IMR-90 (cell line): ENCODE results near the gene CAMK2D. TPM values are rescaled to one million over a fixed set of nuclear protein-coding genes. Genes with fewer than 3 reads are reported as not detected.

ENCODE experiments used
- ATAC-seq: fragments of 200-7000 bp; cut with Tn5 transposase; 2 replicates; pipeline ENCODE4 v1.9.1; 2020; ENCODE audit warnings: low read depth, mild to moderate bottlenecking, moderate library complexity
- BruUV-seq: library from RNA; stranded (reverse); fragments of 400-500 nt; replicated peaks from 2 replicates; lab custom pipeline; 2021; lab: Mats Ljungman, UMichigan
- CTCF ChIA-PET: fragments of 300-600 bp; formaldehyde crosslinking; extraction: SDS; loops from one replicate; lab custom pipeline; 2021; ENCODE audit warnings: antibody characterized with exemption; lab: Yijun Ruan, JAX
- POLR2A ChIA-PET: fragments of 300-600 bp; sonication (Branson Sonifier 250); formaldehyde crosslinking; loops from one replicate; lab custom pipeline; 2022; ENCODE audit warnings: antibody characterized with exemption; ENCODE audit not compliant: unreplicated experiment; lab: Charles Lee
- DNase-seq: peaks from one replicate; pipeline ENCODE4 v3.0.0; 2013
- H2AFZ ChIP-seq: replicated peaks from 2 replicates; pipeline ENCODE3; 2013; ENCODE audit warnings: low read length, mild to moderate bottlenecking; ENCODE audit not compliant: poor library complexity
- H2AK5ac ChIP-seq: 2 replicates; pipeline ENCODE4 v1.6.1; 2013; ENCODE audit warnings: low read depth, low read length, inconsistent platforms
- H2AK9ac ChIP-seq: replicated peaks from 2 replicates; pipeline ENCODE3; 2013; ENCODE audit warnings: mild to moderate bottlenecking, low read depth, low read length, moderate library complexity; ENCODE audit not compliant: poor library complexity
- H2BK120ac ChIP-seq: 2 replicates; pipeline ENCODE4 v1.6.1; 2013; ENCODE audit warnings: low read depth, low read length, inconsistent platforms
- H2BK15ac ChIP-seq: 3 replicates; pipeline ENCODE4 v1.6.1; 2013; ENCODE audit warnings: low read depth, low read length, inconsistent platforms
- H2BK20ac ChIP-seq: 2 replicates; pipeline ENCODE4 v1.6.1; 2013; ENCODE audit warnings: low read depth, mild to moderate bottlenecking, inconsistent platforms, low read length, moderate library complexity
- H2BK5ac ChIP-seq: 2 replicates; pipeline ENCODE4 v1.6.1; 2013; ENCODE audit warnings: mild to moderate bottlenecking, low read depth, low read length, inconsistent platforms; ENCODE audit not compliant: poor library complexity, severe bottlenecking
- H3K14ac ChIP-seq: replicated peaks from 2 replicates; pipeline ENCODE4 v1.6.1; 2013; ENCODE audit warnings: low read depth, low read length, inconsistent platforms
- H3K18ac ChIP-seq: 2 replicates; pipeline ENCODE4 v1.6.1; 2013; ENCODE audit warnings: low read depth, low read length, control low read depth
- H3K23ac ChIP-seq: 2 replicates; pipeline ENCODE4 v1.6.1; 2013; ENCODE audit warnings: low read depth, low read length, inconsistent platforms
- H3K27ac ChIP-seq: 2 replicates; pipeline ENCODE4 v1.5.1; 2013; ENCODE audit warnings: mild to moderate bottlenecking, control low read depth, low read length; ENCODE audit not compliant: insufficient read depth
- H3K27me3 ChIP-seq: 2 replicates; pipeline ENCODE4 v1.6.1; 2013; ENCODE audit warnings: low read length; ENCODE audit not compliant: control insufficient read depth, insufficient read depth
- H3K36me3 ChIP-seq: 2 replicates; pipeline ENCODE4 v1.6.1; 2013; ENCODE audit warnings: low read length, mixed read lengths; ENCODE audit not compliant: control insufficient read depth, insufficient read depth
- H3K4ac ChIP-seq: 2 replicates; pipeline ENCODE4 v1.6.1; 2013; ENCODE audit warnings: low read depth, low read length, inconsistent platforms
- H3K4me1 ChIP-seq: 2 replicates; pipeline ENCODE4 v1.6.1; 2013; ENCODE audit warnings: low read length, mixed read lengths; ENCODE audit not compliant: control insufficient read depth, insufficient read depth
- H3K4me2 ChIP-seq: 2 replicates; pipeline ENCODE4 v1.6.1; 2013; ENCODE audit warnings: low read depth, mild to moderate bottlenecking, control low read depth, low read length, moderate library complexity
- H3K4me3 ChIP-seq: 2 replicates; pipeline ENCODE4 v1.5.1; 2013; ENCODE audit warnings: low read depth, mild to moderate bottlenecking, control low read depth, low read length, moderate library complexity; ENCODE audit not compliant: insufficient read depth
- H3K56ac ChIP-seq: 2 replicates; pipeline ENCODE4 v1.6.1; 2013; ENCODE audit warnings: low read length, inconsistent platforms; ENCODE audit not compliant: insufficient read depth; ENCODE audit errors: extremely low read depth
- H3K79me1 ChIP-seq, 2 experiments: 2 replicates each; pipeline ENCODE4 v1.6.1; 2013; ENCODE audit warnings: low read length in 2 of 2, inconsistent platforms in 1 of 2, low read depth in 1 of 2
- H3K9ac ChIP-seq: 2 replicates; pipeline ENCODE4 v1.6.1; 2013; ENCODE audit warnings: low read depth, low read length, control low read depth
- H3K9me1 ChIP-seq: 2 replicates; pipeline ENCODE4 v1.6.1; 2013; ENCODE audit warnings: low read length, inconsistent platforms; ENCODE audit not compliant: insufficient read depth
- H3K9me3 ChIP-seq: 2 replicates; pipeline ENCODE4 v1.6.1; 2013; ENCODE audit warnings: low read length; ENCODE audit not compliant: control insufficient read depth, insufficient read depth
- H4K20me1 ChIP-seq: 2 replicates; pipeline ENCODE4 v1.6.1; 2013; ENCODE audit warnings: low read length, inconsistent platforms; ENCODE audit not compliant: insufficient read depth
- H4K5ac ChIP-seq: 2 replicates; pipeline ENCODE4 v1.6.1; 2013; ENCODE audit warnings: mild to moderate bottlenecking, low read depth, low read length, control low read depth
- H4K8ac ChIP-seq, 2 experiments: 2 replicates each; pipeline ENCODE4 v1.6.1; 2013; ENCODE audit warnings: low read depth in 2 of 2, low read length in 2 of 2, control low read depth in 1 of 2, inconsistent platforms in 1 of 2
- H4K91ac ChIP-seq: 2 replicates; pipeline ENCODE4 v1.6.1; 2013; ENCODE audit warnings: low read depth, low read length, inconsistent platforms; ENCODE audit not compliant: insufficient read depth
- BHLHE40 ChIP-seq: fragments of 150-350 bp; IDR thresholded peaks from 2 replicates; pipeline ENCODE4 v1.6.1; 2016; ENCODE audit warnings: mild to moderate bottlenecking, low read depth, low read length
- CEBPB ChIP-seq: IDR thresholded peaks from 2 replicates; pipeline ENCODE4 v1.6.1; 2012; ENCODE audit warnings: low read depth, low read length, improper control_type of control experiment
- MXI1 ChIP-seq: IDR thresholded peaks from 2 replicates; pipeline ENCODE4 v1.6.1; 2012; ENCODE audit warnings: low read depth, mild to moderate bottlenecking, low read length, moderate library complexity, borderline replicate concordance
- NFE2L2 ChIP-seq: fragments of 150-350 bp; IDR thresholded peaks from 2 replicates; pipeline ENCODE4 v1.6.1; 2016; ENCODE audit warnings: low read depth, mild to moderate bottlenecking, low read length
- RCOR1 ChIP-seq: IDR thresholded peaks from 2 replicates; pipeline ENCODE4 v1.6.1; 2012; ENCODE audit warnings: mild to moderate bottlenecking, low read length, improper control_type of control experiment; ENCODE audit not compliant: insufficient replicate concordance
- WGBS, 2 experiments: methylation state at CpG; one replicate each; pipeline versions ENCODE4 v1.1.5 to v1.1.7; 2013; ENCODE audit warnings: missing lambda C conversion rate in 2 of 2; ENCODE audit not compliant: insufficient read length in 1 of 2; ENCODE audit errors: extremely low coverage in 2 of 2; 5-methylcytosine and 5-hydroxymethylcytosine counted together
- dilution Hi-C: fragments of 300-500 bp; cut with HindIII; formaldehyde crosslinking; loops from one replicate; pipeline ENCODE4 v1.14.3; 2018; ENCODE audit warnings: low sequenced_read_pairs; ENCODE audit not compliant: unreplicated experiment
- in situ Hi-C: fragments of 300-500 bp; cut with MboI; formaldehyde crosslinking; loops from 3 replicates; pipeline ENCODE4 v1.14.3; 2019; ENCODE audit warnings: low sequenced_read_pairs, inconsistent platforms, mixed read lengths
- intact Hi-C: fragments of 100-400 bp; cut with micrococcal nuclease; formaldehyde crosslinking; loops from 2 replicates; pipeline ENCODE4 v1.10.0; 2022
- polyA plus RNA-seq, 3 experiments: library from polyadenylated mRNA; depleted of rRNA; stranded (reverse); fragments of >200 nt; gene quantifications; 2 replicates each; pipeline ENCODE4 v1.2.3, GENCODE V29; 2012; ENCODE audit warnings: low replicate concordance in 1 of 3
- total RNA-seq: library from RNA; depleted of rRNA; stranded (reverse); fragments of >200 nt; gene quantifications from 2 replicates; pipeline ENCODE4 v1.2.3, GENCODE V29; 2012

The CAMK2D gene
- total and polyA plus RNA-seq, 2 of the 4 experiments (the other 2 are of a cell fraction), result 44.6 to 156 TPM

DNA sequence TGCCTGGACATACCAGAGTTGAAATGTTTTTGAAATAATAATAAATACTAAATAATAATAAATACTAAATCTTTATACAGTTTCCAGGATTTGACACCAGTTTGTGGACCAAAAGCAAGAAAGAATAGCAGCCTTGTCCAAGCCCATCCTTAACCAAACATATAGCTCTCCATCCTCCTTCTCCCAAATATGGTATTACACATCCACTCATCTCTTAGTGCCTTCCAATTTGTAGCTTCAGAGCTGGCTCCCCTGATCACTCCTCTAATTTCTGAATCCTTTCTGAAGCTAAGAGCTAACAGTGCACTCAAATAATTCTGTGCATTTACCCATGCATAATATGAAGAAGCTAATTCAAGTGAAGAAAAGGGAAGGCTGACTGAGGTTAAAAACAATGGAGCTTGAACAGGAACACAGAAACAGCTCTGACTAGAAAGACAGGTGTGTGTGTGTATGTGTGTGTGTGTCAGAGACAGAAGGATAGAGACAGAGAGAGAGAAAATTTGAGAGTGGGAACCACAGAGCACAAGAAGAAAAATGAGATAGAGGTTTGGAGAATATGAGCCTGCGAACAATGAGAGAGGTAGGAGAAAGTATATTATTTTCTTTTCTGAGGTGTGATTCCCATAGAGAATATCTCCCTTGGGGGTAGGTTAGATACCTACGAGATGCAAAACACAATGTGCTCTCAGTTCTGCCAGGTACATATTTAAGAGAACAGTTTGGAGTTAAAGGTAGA is 123.5 kb downstream of the CAMK2D start (continued):
- no peak for TF ChIP-seq MXI1

DNA sequence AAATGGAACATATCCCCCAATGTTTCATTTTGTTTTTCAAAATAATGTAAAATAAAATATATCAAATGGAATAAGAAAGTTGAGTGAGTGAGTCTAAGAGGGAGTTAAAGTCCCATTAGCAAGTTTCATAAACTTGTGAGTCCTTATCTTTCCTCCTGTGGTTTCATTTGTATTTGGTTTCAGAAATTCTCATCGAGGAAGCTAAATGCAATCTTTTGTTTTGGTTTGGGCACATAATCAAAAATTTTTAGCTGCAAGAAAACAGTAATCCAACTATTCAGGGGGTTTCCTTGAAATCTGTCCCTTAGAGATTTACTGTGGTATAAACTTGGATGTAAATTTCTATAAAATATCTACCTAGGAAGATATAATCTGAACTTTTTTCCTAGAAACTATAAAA is 124.2 kb downstream of the CAMK2D start:
- no peak overlapping the region for H4K5ac ChIP-seq
- peak; percentile 77 for DNase-seq

More for the DNA sequence above, 124.2 kb downstream of the CAMK2D start:
- no peak overlapping the region for H3K14ac ChIP-seq
- H4K8ac ChIP-seq, result no peak overlapping the region
- CTCF ChIA-PET, result interaction anchor here (0.5 to 0.7 kb wide), 2 partner anchors 22 to 747 kb away, joined by 3 read pairs; no protein-coding TSS in a partner anchor
- TF ChIP-seq MXI1 (no peak), BHLHE40 (no peak), NFE2L2 (no peak), RCOR1 (no peak), CEBPB (0 out of 2 replicates have a peak, but pooled peaks have one; percentile 11)
- dilution Hi-C loops, result no loop called here
- no CpG with 5 or more reads among the region's 1 CpG for WGBS, 2 experiments
- no peak overlapping the region for H3K4me3 ChIP-seq
- no peak overlapping the region for H2AK5ac ChIP-seq
- H3K9me3 ChIP-seq, result no peaks in the 10 kb centered on the region
- H3K23ac ChIP-seq, result no peak overlapping the region
- H3K18ac ChIP-seq, result no peak overlapping the region
- H4K91ac ChIP-seq, result no peak overlapping the region
- ATAC-seq, result no peak
- H3K79me1 ChIP-seq, result peaks cover 29 to 62% of the 10 kb centered on the region in 2 experiments
- H3K9me1 ChIP-seq, result peaks cover 10% of the 10 kb centered on the region
- H3K27me3 ChIP-seq, result no peaks in the 10 kb centered on the region
- BruUV-seq, result no TSS peak
- no peak overlapping the region for H2BK5ac ChIP-seq
- H2BK15ac ChIP-seq, result no peak overlapping the region
- no peak overlapping the region for H2AK9ac ChIP-seq
- in situ Hi-C loops, result no loop called here
- no peak overlapping the region for H3K9ac ChIP-seq
- no peak overlapping the region for H3K56ac ChIP-seq
- POLR2A ChIA-PET, result no interaction called here
- no peak overlapping the region for H3K4ac ChIP-seq
- peaks cover 15% of the 10 kb centered on the region for H3K4me1 ChIP-seq
- no peak overlapping the region for H3K27ac ChIP-seq
- no peak overlapping the region for H2BK20ac ChIP-seq
- intact Hi-C loops, result no loop called here
- no peak overlapping the region for H2BK120ac ChIP-seq
- no peak overlapping the region for H3K4me2 ChIP-seq
- H3K36me3 ChIP-seq, result no peaks in the 10 kb centered on the region
- peaks cover 32% of the 10 kb centered on the region; the same call in 1 of the 2 replicates for H4K20me1 ChIP-seq
- no peak overlapping the region for H2AFZ ChIP-seq
